Stimulated activated CD8-positive, alpha-beta memory T cell treated with anti-CD3 and anti-CD28 coated beads, Interleukin-15, amount 100 ng/mL, for 24 hours (primary cell): ENCODE measurements around the gene CGB3.

Experiments used
- DNase-seq: peaks from one replicate; pipeline ENCODE4 v3.0.0-alpha.2; 2020; ENCODE audit warnings: low read depth

CGB3 gene

DNA sequence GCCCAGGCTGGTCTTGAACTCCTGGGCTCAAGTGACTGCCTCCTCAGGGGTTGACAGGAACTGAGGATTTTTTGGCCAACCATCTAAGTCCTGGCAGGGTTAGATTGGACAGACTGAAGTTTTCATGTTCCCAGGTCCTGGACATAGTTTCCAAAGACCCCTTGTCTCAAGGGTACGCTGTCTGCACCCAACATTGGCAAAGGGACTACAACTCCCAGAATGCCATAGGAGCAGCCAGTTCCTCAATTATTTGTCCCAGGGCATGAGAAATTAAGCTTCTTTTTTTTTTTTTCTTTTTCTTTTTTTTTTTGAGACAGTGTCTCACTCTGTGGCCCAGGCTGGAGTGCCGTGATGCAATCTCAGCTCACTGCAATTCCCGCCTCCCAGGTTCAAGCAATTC, 37.9 kb downstream of the CGB3 start:
- no peak for DNase-seq

DNA sequence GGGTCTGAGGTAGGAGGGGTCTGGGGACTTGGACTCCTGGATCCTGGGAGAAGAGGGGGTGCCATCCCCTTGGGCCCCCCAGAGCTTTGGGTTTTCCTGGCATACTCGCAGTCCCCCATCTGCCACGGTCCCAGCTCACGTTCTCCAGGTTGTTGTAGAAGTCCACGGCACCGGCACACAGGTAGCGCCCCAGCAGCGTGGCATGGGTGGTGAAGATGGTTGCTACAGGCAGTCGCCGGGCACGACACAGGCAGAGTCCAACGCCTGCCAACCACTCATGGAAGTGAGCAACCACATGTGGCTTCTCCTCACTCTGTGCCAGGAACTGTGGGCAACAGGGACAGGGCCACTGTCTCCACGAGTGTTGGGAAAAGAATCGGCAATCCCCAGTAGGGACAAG, 38.4 kb downstream of the CGB3 start:
- no peak for DNase-seq

DNA sequence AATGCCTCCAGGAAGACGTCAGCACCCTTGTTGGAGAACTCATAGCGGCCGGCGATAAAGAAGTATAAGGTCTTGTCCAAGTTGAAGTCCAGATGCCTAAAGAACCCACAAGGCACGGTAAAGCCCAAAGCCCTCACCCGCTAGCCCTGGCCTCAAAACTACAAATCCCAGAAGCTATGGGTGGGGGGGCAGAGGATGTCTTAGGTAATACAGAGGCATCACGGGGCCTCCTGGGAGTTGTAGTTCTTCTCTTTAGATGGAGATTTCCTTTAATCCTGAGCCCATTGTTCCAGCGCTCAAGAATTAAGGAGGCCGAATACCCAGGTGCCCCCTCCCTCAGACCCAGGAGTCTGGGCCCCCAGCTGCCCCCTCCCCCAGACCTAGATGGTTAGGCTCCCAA, 41.9 kb downstream of the CGB3 start:
- DNase-seq, result no peak

DNA sequence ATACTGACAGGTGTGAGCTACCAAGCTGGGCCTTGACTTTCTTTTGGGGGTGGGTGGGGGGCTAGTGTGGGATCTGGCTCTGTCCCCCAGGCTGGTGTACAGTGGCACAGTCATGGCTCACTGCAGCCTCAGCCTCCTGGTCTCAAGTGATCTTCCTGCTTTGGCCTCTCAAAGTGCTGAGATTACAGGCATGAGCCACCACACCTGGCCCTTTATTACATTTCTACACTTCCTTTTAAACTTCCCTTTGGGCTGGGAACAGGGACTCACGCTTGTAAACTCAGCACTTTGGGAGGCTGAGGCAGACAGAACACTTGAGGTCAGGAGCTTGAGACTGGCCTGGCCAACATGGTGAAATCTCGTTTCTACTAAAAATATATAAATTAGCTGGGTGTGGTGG, 47.1 kb downstream of the CGB3 start:
- no peak for DNase-seq

DNA sequence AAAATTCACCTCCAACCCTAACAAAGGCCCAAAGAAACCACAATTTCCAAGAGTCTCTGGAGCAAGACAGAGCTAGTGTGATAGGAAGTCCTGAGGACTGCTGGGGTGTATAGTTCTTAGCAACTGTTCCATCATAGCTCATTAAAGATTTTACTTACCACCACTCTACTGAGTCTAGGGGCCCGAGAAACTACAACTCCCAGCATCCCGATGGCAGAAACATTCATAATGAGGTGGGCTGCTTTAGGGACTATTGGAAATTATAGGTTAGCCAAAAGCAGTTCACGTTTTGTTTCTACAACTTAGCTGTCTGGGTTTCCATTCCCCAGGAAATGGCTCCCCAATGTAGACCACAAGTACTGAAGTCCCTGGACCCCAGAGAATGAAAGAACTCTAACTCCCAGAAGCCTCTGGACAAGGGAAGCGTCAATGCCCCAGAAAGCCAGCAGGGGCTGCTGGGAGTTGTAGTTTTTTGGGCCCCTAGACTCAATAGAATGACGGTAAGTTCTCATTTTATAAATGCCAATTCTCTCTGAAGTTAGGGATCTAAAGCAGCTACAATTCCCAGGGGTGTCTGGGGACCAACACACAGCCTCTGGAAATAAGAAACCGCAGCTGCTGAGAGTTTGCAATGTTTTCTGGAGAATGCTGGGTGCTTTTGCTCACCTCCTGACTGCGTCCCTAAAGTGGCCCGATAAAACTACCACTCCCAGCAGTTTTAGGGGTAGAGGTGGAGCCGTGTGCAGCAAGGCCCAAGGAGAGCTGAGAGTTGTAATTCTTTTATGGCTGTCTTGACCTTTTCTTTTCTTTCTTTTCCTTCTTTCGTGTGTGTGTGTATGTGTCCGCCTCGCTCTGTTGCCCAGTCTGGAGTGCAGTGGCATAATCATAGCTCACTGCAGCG, 47.9 kb downstream of the CGB3 start:
- DNase-seq, result no peak
